Measurements from ENCODE around the gene SIRPB2. TPM values are rescaled to one million over a fixed set of nuclear protein-coding genes. Genes with fewer than 3 reads are reported as not detected.

Gene SIRPB2
- polyA plus RNA-seq, 1 donor from 2014 or later = not detected

DNA sequence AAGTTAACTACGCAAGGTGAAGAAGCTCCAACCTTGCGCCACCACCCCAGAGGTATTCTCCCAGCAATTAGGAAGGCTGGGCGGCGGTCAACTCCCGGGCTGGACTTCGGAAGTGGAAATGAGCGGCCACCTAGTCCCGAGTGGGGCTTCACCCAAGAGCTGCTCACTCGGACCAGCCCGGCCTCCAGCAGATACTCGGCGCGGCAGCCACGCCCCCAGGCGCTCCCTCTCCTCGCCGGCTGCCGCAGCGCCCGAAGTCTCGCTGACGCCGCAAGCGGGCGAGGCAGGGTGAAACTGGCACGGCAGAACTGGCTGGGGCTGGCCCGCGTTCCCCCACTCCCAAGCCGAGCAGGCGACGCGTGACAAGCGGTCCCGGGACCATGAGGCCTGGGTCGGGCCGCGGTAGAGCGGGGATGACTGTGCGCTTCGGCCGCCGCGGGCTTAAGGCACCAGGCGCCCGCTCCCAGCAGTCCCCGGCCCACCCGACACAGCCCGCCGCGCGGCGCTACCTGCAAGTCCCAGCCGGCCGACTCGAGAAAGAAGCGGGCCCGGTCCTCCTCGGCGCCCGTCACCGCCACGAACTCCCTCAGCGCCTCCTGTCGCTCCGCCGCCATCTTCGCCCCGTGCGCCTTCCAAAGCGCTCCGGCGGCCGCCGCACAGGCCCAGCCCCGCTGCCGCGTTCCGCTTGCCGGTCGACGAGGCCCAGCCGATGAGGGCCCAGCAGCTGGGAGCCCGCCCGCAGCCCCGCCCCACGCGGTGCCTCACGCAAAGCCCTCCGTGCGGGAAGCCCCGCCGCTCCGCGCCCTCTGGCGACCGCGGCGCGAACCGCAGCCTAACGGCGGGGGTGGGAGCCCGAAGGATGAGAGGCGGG lies 24.8 kb downstream of the SIRPB2 start, which contains the start of gene NSFL1C:
Gene NSFL1C (minus strand): TSS at position 639 of the 871 bp plus-strand sequence. CDS start 25 bp downstream, at position 614.
- Histone ChIP-seq H3K9me3 (ENCODE audit: low read length) (no peaks in the 10 kb centered on the region), H3K4me3 (ENCODE audit: low read length) (peak within 1 kb of the TSS; percentile 97), H3K27me3 (ENCODE audit: insufficient read depth, low read depth, low read length) (no peaks in the 10 kb centered on the region), H3K9me2 (ENCODE audit: insufficient read depth, low read length) (no peaks in the 10 kb centered on the region), H3K79me2 (replicated peaks; ENCODE audit: insufficient read depth, low read length) (peaks cover 18% of the 10 kb centered on the region), H3K9ac (ENCODE audit: low read length) (peak within 1 kb of the TSS; percentile 90), H3K36me3 (ENCODE audit: insufficient read depth, low read length) (no peaks in the 10 kb centered on the region), H3K27ac (ENCODE audit: low read length) (peak within 1 kb of the TSS; percentile 74), H3F3A (ENCODE audit: insufficient read depth, low read length, poor library complexity, severe bottlenecking) (no peaks in the 10 kb centered on the region), H2AFZ (ENCODE audit: low read depth, low read length) (peak within 1 kb of the TSS; percentile 60), H4K20me1 (ENCODE audit: insufficient read depth) (no peaks in the 10 kb centered on the region), H3K4me2 (ENCODE audit: low read length) (peak within 1 kb of the TSS; percentile 64)
- TF ChIP-seq RAD21 (conservative IDR thresholded peaks at IDR 0.05) = peak; percentile 71
- TF ChIP-seq MXI1 (conservative IDR thresholded peaks at IDR 0.05; ENCODE audit: poor library complexity, severe bottlenecking) = peak; percentile 89
- TF ChIP-seq TAF1 (IDR thresholded peaks at IDR 0.05; ENCODE audit: low read depth) = peak; percentile 98
- TF ChIP-seq, protein P1, sequence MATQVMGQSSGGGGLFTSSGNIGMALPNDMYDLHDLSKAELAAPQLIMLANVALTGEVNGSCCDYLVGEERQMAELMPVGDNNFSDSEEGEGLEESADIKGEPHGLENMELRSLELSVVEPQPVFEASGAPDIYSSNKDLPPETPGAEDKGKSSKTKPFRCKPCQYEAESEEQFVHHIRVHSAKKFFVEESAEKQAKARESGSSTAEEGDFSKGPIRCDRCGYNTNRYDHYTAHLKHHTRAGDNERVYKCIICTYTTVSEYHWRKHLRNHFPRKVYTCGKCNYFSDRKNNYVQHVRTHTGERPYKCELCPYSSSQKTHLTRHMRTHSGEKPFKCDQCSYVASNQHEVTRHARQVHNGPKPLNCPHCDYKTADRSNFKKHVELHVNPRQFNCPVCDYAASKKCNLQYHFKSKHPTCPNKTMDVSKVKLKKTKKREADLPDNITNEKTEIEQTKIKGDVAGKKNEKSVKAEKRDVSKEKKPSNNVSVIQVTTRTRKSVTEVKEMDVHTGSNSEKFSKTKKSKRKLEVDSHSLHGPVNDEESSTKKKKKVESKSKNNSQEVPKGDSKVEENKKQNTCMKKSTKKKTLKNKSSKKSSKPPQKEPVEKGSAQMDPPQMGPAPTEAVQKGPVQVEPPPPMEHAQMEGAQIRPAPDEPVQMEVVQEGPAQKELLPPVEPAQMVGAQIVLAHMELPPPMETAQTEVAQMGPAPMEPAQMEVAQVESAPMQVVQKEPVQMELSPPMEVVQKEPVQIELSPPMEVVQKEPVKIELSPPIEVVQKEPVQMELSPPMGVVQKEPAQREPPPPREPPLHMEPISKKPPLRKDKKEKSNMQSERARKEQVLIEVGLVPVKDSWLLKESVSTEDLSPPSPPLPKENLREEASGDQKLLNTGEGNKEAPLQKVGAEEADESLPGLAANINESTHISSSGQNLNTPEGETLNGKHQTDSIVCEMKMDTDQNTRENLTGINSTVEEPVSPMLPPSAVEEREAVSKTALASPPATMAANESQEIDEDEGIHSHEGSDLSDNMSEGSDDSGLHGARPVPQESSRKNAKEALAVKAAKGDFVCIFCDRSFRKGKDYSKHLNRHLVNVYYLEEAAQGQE (IDR thresholded peaks at IDR 0.05; ENCODE audit: borderline replicate concordance) = peak; percentile 96
- TF ChIP-seq SMC3 (conservative IDR thresholded peaks at IDR 0.05; ENCODE audit: poor library complexity) = peak; percentile 82
- peak; percentile 95 for TF ChIP-seq POLR2AphosphoS5 (IDR thresholded peaks at IDR 0.05)
- TF ChIP-seq EZH2 (IDR thresholded peaks at IDR 0.05; ENCODE audit: borderline replicate concordance, insufficient read depth, low read length, poor library complexity, severe bottlenecking) = no peak
- peak; percentile 79 for TF ChIP-seq EP300 (conservative IDR thresholded peaks at IDR 0.05; ENCODE audit: poor library complexity, severe bottlenecking)
- peak; percentile 98 for TF ChIP-seq CTCF (IDR thresholded peaks at IDR 0.05; ENCODE audit: poor library complexity, severe bottlenecking)

DNA sequence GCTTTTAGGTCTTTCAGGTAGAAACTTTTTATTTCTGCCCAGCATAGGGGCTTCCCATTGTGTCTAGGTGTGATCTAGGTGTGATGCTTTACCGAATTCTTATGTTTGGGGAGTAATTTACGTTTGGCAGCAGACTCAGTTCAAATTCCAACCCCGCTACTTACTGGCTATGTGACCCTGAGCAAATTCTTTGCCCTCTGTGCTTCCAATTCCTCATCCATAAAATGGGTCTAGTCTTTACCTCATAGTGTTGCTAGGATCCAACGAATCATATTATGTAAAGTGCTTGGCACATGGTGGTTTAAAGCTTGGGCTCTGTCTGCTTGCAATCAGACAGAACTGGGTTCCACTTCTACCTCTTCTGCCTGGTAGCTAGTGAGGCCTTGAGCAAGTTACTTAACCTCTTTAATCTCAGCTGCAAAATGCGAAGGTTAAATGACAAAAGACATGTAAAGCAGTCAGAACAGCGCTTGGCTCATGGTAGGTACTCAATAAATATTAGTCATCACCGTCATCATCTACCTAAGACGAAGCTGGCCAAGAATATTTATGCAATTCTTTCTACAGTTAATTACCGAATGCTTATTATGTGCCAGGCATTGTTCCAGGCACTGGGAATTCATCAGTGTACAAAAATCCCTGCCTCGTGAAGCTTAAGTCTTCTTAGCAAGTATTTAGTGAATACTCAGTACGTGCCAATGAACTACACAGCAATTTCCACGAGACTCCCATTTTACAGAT lies 25.6 kb downstream of the SIRPB2 start:
- H3K27ac ChIP-seq (ENCODE audit: low read length) = peak overlapping the region; percentile 74
- peak overlapping the region; percentile 90 for H3K9ac ChIP-seq (ENCODE audit: low read length)
- peaks cover 22% of the 10 kb centered on the region for H3K79me2 ChIP-seq (replicated peaks; ENCODE audit: insufficient read depth, low read length)
- H4K20me1 ChIP-seq (ENCODE audit: insufficient read depth) = no peaks in the 10 kb centered on the region
- H3K36me3 ChIP-seq (ENCODE audit: insufficient read depth, low read length) = no peaks in the 10 kb centered on the region
- peak overlapping the region; percentile 64 for H3K4me2 ChIP-seq (ENCODE audit: low read length)
- no peak overlapping the region for H2AFZ ChIP-seq (ENCODE audit: low read depth, low read length)
- no peaks in the 10 kb centered on the region for H3K9me2 ChIP-seq (ENCODE audit: insufficient read depth, low read length)
- H3F3A ChIP-seq (ENCODE audit: insufficient read depth, low read length, poor library complexity, severe bottlenecking) = no peaks in the 10 kb centered on the region
- no peaks in the 10 kb centered on the region for H3K27me3 ChIP-seq (ENCODE audit: insufficient read depth, low read depth, low read length)
- H3K4me3 ChIP-seq (ENCODE audit: low read length) = peak overlapping the region; percentile 97
- TF ChIP-seq CTCF (IDR thresholded peaks at IDR 0.05; ENCODE audit: poor library complexity, severe bottlenecking) (no peak), TAF1 (IDR thresholded peaks at IDR 0.05; ENCODE audit: low read depth) (no peak), RAD21 (conservative IDR thresholded peaks at IDR 0.05) (no peak), EP300 (conservative IDR thresholded peaks at IDR 0.05; ENCODE audit: poor library complexity, severe bottlenecking) (no peak), MXI1 (conservative IDR thresholded peaks at IDR 0.05; ENCODE audit: poor library complexity, severe bottlenecking) (no peak), EZH2 (IDR thresholded peaks at IDR 0.05; ENCODE audit: borderline replicate concordance, insufficient read depth, low read length, poor library complexity, severe bottlenecking) (no peak), SMC3 (conservative IDR thresholded peaks at IDR 0.05; ENCODE audit: poor library complexity) (no peak), POLR2AphosphoS5 (IDR thresholded peaks at IDR 0.05) (no peak)
- TF ChIP-seq, protein P1 (IDR thresholded peaks at IDR 0.05; ENCODE audit: borderline replicate concordance) = no peak
- no peaks in the 10 kb centered on the region for H3K9me3 ChIP-seq (ENCODE audit: low read length)
